Endothelial cell (in vitro differentiated cells): ENCODE data around the gene SCLT1. TPM values are rescaled to one million over a fixed set of nuclear protein-coding genes. Genes with fewer than 3 reads are reported as not detected.
"Not testable (repeated sequence)": the region's sequence is repeated elsewhere in the genome, so short reads cannot be mapped to it uniquely, and the experiment has no call there.

Source experiments
- DNase-seq: peaks from one replicate; pipeline ENCODE4 v3.0.0; 2021; ENCODE audit warnings: low spot score
- H3K27ac Mint-ChIP-seq: one replicate; pipeline ENCODE4 v1.8.0; 2021; ENCODE audit warnings: mixed read lengths, inconsistent platforms; ENCODE audit not compliant: unreplicated experiment
- H3K27me3 Mint-ChIP-seq: one replicate; pipeline ENCODE4 v1.8.0; 2021; ENCODE audit warnings: mild to moderate bottlenecking, moderate library complexity, mixed read lengths, inconsistent platforms; ENCODE audit not compliant: unreplicated experiment
- H3K36me3 Mint-ChIP-seq: one replicate; pipeline ENCODE4 v1.8.0; 2021; ENCODE audit warnings: mild to moderate bottlenecking, low read depth, mixed read lengths, inconsistent platforms; ENCODE audit not compliant: unreplicated experiment
- H3K4me1 Mint-ChIP-seq: one replicate; pipeline ENCODE4 v1.8.0; 2021; ENCODE audit warnings: mild to moderate bottlenecking, mixed read lengths, inconsistent platforms; ENCODE audit not compliant: unreplicated experiment
- H3K4me3 Mint-ChIP-seq: one replicate; pipeline ENCODE4 v1.8.0; 2021; ENCODE audit warnings: mild to moderate bottlenecking, mixed read lengths, inconsistent platforms; ENCODE audit not compliant: unreplicated experiment
- H3K9me3 Mint-ChIP-seq: one replicate; pipeline ENCODE4 v1.8.0; 2021; ENCODE audit warnings: mixed read lengths, inconsistent platforms; ENCODE audit not compliant: unreplicated experiment
- CTCF ChIP-seq: fragments of 200-600 bp; sonication (generic); IDR thresholded peaks from one replicate; pipeline ENCODE4 v1.5.0; 2021; ENCODE audit warnings: antibody characterized with exemption; ENCODE audit not compliant: unreplicated experiment
- total RNA-seq: library from RNA; stranded (reverse); fragmentation: NEBNext Ultra II Directional; extraction: Animal tissue kit (Norgen Biotek cat#: 25700); gene quantifications from one replicate; pipeline ENCODE4 v1.2.1, GENCODE V29; 2021; ENCODE audit not compliant: unreplicated experiment

SCLT1 gene
- total RNA-seq, 1 donor from 2014 or later: 22.2 TPM

DNA sequence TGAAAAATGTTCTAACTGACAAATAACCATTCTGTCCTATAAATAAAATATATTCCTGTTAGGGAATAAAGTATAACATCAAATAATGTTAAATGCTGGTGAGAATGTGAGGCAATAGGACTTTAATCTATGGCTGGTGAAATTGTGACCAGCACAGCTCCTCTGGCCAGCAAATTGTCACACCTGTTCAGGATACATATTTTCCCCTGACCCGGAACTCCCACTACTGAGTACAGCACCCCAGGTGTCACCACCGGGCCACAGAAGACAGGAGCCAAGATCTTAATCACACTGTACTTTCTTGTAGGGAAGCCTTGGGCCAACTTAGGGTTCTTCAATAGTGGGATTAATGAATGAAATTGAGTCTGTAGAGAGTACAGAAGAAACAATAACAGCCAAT lies 35.8 kb upstream of the SCLT1 start:
- H3K27me3 Mint-ChIP-seq: peaks cover 4% of the 10 kb centered on the region
- H3K36me3 Mint-ChIP-seq: no peaks in the 10 kb centered on the region
- no peak for TF ChIP-seq CTCF
- H3K4me3 Mint-ChIP-seq: no peak overlapping the region
- H3K4me1 Mint-ChIP-seq: no peaks in the 10 kb centered on the region
- DNase-seq: no peak
- H3K9me3 Mint-ChIP-seq: no peaks in the 10 kb centered on the region
- no peak overlapping the region for H3K27ac Mint-ChIP-seq

- not testable (repeated sequence) for H3K36me3 Mint-ChIP-seq
Measured at GRCh38 chr4:129126614-129127013, 33.3 kb upstream of the SCLT1 start.

DNA sequence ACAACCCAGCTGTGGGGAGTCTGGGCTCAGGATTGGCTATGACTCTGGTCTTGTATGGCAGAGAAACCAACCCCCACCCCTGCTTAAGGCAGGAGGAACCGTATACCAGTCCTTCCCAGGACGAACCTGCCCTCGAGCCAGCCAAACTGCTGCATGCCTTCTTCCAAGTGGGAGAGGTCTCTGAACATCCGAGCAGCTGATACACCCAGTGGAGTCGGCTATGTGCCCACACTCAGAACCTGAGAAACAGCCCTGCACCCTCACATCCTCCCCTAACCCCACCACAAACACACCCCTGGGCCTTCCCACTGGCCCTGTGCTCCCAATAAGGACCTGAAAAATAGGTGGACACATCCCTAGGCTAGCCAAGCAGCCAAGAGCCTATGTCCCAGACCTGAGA lies 24.4 kb upstream of the SCLT1 start:
- no peaks in the 10 kb centered on the region for H3K36me3 Mint-ChIP-seq
- TF ChIP-seq CTCF: no peak
- H3K27ac Mint-ChIP-seq: no peak overlapping the region
- H3K27me3 Mint-ChIP-seq: peaks cover 5% of the 10 kb centered on the region
- H3K4me1 Mint-ChIP-seq: peaks cover 6% of the 10 kb centered on the region
- H3K9me3 Mint-ChIP-seq: no peaks in the 10 kb centered on the region
- DNase-seq: no peak
- no peak overlapping the region for H3K4me3 Mint-ChIP-seq

More at GRCh38 chr4:129126614-129127013, 33.3 kb upstream of the SCLT1 start:
- not testable (repeated sequence) for H3K27ac Mint-ChIP-seq, H3K9me3 Mint-ChIP-seq, H3K4me3 Mint-ChIP-seq, DNase-seq, H3K27me3 Mint-ChIP-seq, H3K4me1 Mint-ChIP-seq

DNA sequence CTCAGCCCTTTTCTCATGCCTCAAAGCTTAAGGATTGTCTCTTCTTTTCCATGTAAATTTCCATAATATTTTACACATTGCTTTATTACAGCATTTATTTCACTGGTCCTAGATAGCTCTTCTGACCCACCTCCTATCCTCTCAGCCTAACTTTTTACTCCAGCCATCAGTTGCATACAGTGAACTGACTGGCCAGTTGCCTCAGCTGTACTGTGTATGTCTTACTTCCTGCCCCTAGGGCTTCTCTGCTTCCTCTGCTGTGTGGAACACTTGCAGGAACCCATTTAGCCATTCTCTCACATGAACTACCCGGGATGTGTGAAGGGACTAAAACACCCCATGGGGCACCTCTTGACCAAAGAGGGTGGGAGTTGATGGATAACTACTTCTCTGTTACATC lies 20.6 kb upstream of the SCLT1 start:
- Mint-ChIP-seq H3K4me3 (no peak overlapping the region), H3K36me3 (peaks cover 7% of the 10 kb centered on the region), H3K27ac (no peak overlapping the region)

GRCh38 chr4:129113434-129113833 lies 20.1 kb upstream of the SCLT1 start:
- H3K4me3 Mint-ChIP-seq: no peak overlapping the region
- no peak for TF ChIP-seq CTCF
- H3K27me3 Mint-ChIP-seq: peaks cover 5% of the 10 kb centered on the region
- peaks cover 7% of the 10 kb centered on the region for H3K36me3 Mint-ChIP-seq
- peaks cover 17% of the 10 kb centered on the region for H3K4me1 Mint-ChIP-seq
- H3K27ac Mint-ChIP-seq: no peak overlapping the region
- DNase-seq: no peak
- no peaks in the 10 kb centered on the region for H3K9me3 Mint-ChIP-seq

More for the DNA sequence above, 20.6 kb upstream of the SCLT1 start:
- TF ChIP-seq CTCF: no peak
- Mint-ChIP-seq H3K9me3 (no peaks in the 10 kb centered on the region), H3K27me3 (peaks cover 5% of the 10 kb centered on the region), H3K4me1 (peaks cover 17% of the 10 kb centered on the region)
- no peak for DNase-seq

GRCh38 chr4:129111919-129112318 lies 18.6 kb upstream of the SCLT1 start:
- no peak for DNase-seq
- no peak for TF ChIP-seq CTCF
- Mint-ChIP-seq H3K27me3 (peaks cover 3% of the 10 kb centered on the region), H3K4me1 (peaks cover 17% of the 10 kb centered on the region), H3K36me3 (peaks cover 7% of the 10 kb centered on the region), H3K9me3 (no peaks in the 10 kb centered on the region), H3K4me3 (no peak overlapping the region), H3K27ac (no peak overlapping the region)
